RWPE1 (cell line): ENCODE measurements around the gene USP10.
"Not testable (repeated sequence)": the region's sequence is repeated elsewhere in the genome, so short reads cannot be mapped to it uniquely, and the experiment has no call there.

ENCODE experiments used
- CTCF ChIA-PET: fragments of 350-600 bp; sonication (Branson Sonifier 250); formaldehyde crosslinking; extraction: SDS; loops from one replicate; lab custom pipeline; 2021; lab: Yijun Ruan, JAX
- POLR2A ChIA-PET: fragments of 400-600 bp; formaldehyde crosslinking; extraction: SDS; loops from one replicate; lab custom pipeline; 2020; ENCODE audit warnings: antibody characterized with exemption; ENCODE audit not compliant: low non-redundant PET; lab: Yijun Ruan, JAX
- DNase-seq: peaks from one replicate; pipeline ENCODE4 v3.0.0; 2012; ENCODE audit warnings: low spot score
- H3K27ac ChIP-seq: fragments of 450-650 bp; 2 replicates; pipeline ENCODE4 v1.5.1; 2017
- CTCF ChIP-seq: fragments of 450-650 bp; conservative IDR thresholded peaks from 2 replicates; pipeline ENCODE4 v1.5.1; 2017; ENCODE audit warnings: low read depth, mild to moderate bottlenecking

Gene USP10

GRCh38 chr16:84685210-84685609 lies 14.6 kb upstream of the USP10 start:
- no peak for TF ChIP-seq CTCF
- CTCF ChIA-PET, result no interaction called here
- DNase-seq, result no peak
- no peak overlapping the region for H3K27ac ChIP-seq
- POLR2A ChIA-PET, result no interaction called here

DNA sequence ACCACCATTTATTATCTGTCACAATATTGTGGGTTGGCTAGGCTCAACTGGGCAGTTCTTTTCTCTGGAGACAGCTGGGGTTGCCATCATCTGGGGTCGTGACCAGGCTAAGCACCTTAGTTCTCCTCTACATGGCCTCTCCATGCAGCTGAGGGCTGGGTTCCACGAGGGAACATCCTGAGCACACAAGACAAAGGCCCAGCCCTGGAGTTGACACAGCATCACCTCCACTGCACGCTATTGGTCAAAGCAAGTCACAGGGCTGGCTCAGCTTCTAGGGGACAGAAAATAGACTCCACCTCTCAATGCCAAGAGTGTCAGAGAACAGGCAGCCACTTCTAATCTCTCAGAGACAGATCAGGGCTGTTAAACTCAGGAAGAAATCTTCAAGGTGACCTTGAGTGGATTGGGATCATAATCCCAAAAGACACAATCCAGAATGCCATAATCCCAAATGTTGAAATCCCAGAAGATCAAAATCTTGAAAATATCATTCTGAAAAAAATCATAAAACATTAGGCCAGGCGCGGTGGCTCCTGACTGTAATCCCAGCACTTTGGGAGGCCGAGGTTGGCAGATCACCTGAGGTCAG lies 13.0 kb upstream of the USP10 start:
- POLR2A ChIA-PET, result no interaction called here
- CTCF ChIA-PET, result interaction anchor here (1.0 to 1.6 kb wide), 2 partner anchors 14 to 39 kb away, joined by 3 to 9 read pairs; no protein-coding TSS in a partner anchor

DNA sequence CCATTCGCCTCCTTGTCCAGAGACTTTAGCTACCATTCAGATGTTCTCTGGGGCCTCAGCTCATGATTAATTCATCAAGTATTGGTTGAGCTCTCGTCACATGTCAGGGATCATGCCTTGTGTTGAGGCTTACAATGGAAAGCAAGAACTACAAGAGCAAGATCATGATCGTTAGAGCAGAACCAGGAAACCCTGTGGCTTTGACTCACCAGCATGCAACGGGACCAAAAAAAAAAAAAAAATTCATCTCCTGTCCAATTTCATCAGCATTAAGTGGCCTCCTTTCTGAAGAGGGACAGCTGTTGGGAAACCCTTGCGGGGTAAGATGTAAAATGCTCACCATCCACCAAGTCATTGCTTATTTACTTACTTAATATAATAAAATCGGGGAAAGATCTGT lies 12.1 kb upstream of the USP10 start:
- DNase-seq, result no peak
- ChIA-PET POLR2A (no interaction called here), CTCF (interaction anchor here (0.5 to 1.6 kb wide), 3 partner anchors 15 to 1833 kb away, joined by 3 to 9 read pairs (median 3); no protein-coding TSS in a partner anchor)
- no peak for TF ChIP-seq CTCF
- H3K27ac ChIP-seq, result no peak overlapping the region

More for the DNA sequence above, 13.0 kb upstream of the USP10 start:
- H3K27ac ChIP-seq, result no peak overlapping the region
- no peak for DNase-seq
- no peak for TF ChIP-seq CTCF

- H3K27ac ChIP-seq, DNase-seq, POLR2A ChIA-PET: not testable (repeated sequence)
- CTCF ChIA-PET, result interaction anchor here (0.5 to 1.6 kb wide), 4 partner anchors 16 to 1832 kb away, joined by 3 to 9 read pairs (median 4); no protein-coding TSS in a partner anchor
These were observed 11.6 kb upstream of the USP10 start for GRCh38 chr16:84688163-84688562.

GRCh38 chr16:84689111-84689510 lies 10.7 kb upstream of the USP10 start:
- TF ChIP-seq CTCF, result no peak
- H3K27ac ChIP-seq, result peak overlapping the region; percentile 46; the same call in 1 of the 2 replicates
- ChIA-PET POLR2A (no interaction called here), CTCF (interaction anchor here (1.3 kb wide), 1 partner anchor 183 kb away, joined by 4 read pairs; no protein-coding TSS in a partner anchor)
- no peak for DNase-seq

DNA sequence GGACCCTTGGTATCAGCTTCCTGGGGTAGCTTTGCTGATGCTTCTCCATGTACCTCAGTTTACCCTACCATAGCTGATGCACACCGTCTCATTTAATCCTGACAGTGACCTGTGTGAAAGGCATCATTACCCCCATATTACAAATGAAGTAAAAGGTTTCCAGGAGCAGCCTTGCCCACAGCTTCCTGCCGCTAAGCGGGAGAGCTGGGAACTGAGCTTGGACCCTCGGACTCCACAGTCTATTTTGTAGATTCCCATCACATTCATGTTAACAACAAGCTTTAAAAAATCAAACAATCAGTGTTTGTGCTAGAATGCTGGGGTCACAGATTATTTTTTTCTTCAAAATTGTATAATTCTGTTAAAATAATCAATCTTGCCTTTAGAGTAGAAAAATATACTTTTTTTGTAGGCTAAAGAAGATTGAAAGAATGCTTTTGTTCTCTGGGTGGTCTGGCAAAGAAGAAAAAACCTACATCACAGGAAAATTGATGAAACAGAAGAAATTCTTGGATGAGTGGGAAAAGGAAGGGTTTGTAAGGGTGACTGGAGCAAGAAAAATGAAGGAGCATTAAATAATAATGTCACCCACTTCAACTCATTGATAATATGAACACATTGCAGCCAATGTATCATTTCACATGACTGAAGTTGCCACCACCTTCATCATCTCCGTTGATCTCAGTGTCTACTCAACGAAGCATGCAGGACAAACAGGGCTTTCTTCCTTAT lies 9.5 kb upstream of the USP10 start:
- H3K27ac ChIP-seq, result no peak overlapping the region
- DNase-seq, result no peak
- TF ChIP-seq CTCF, result no peak
- POLR2A ChIA-PET, result no interaction called here
- CTCF ChIA-PET, result no interaction called here
